Body of pancreas (tissue), 4 donors: ENCODE results near the gene SLC4A1. TPM values are rescaled to one million over a fixed set of nuclear protein-coding genes. Genes with fewer than 3 reads are reported as not detected.

ENCODE experiments used
- ATAC-seq: fragments of 150-250 bp; one replicate; pipeline ENCODE4 v1.9.1; 2016
- DNase-seq, 4 donors: peaks; one replicate each; pipeline ENCODE4 v3.0.0-alpha.2; 2019
- H3K27ac ChIP-seq, 4 donors: fragments of 200-600 bp; sonication (generic); 1 replicate in 3 of 4; 2 replicates in 1 of 4; pipeline versions ENCODE4 v1.5.1 to v1.6.1; 2016 to 2019; ENCODE audit warnings: mild to moderate bottlenecking in 1 of 4, mixed read lengths in 1 of 4, moderate library complexity in 1 of 4
- H3K27me3 ChIP-seq, 2 donors: fragments of 200-600 bp; sonication (generic); one replicate each; pipeline ENCODE4 v1.6.0; 2016; ENCODE audit warnings: mild to moderate bottlenecking in 1 of 2
- H3K36me3 ChIP-seq, 2 donors: fragments of 200-600 bp; sonication (generic); replicated peaks in 1 of 2; 2 replicates each; pipeline ENCODE4 v1.5.1; 2016; ENCODE audit warnings: low read depth in 2 of 2; ENCODE audit not compliant: insufficient read depth in 1 of 2
- H3K4me1 ChIP-seq: fragments of 200-600 bp; sonication (generic); one replicate; pipeline ENCODE4 v1.6.0; 2016
- H3K4me3 ChIP-seq, 2 donors: fragments of 200-600 bp; sonication (generic); 1 replicate in 1 of 2; 2 replicates in 1 of 2; pipeline ENCODE4 v1.5.1; 2016 to 2019
- H3K9me3 ChIP-seq, 3 donors: fragments of 200-600 bp; sonication (generic); 1 replicate in 2 of 3; 2 replicates in 1 of 3; pipeline ENCODE4 v1.5.1; 2016
- POLR2A ChIP-seq, 3 donors: fragments of 450-650 bp; IDR thresholded peaks; one replicate each; pipeline ENCODE4 v1.6.1; 2016; ENCODE audit warnings: antibody characterized with exemption in 3 of 3, mild to moderate bottlenecking in 2 of 3
- WGBS, 2 donors: methylation state at CpG; one replicate each; pipeline ENCODE4 v1.1.5; 2017; 5-methylcytosine and 5-hydroxymethylcytosine counted together
- intact Hi-C: fragments of 100-400 bp; cut with DNase I; formaldehyde crosslinking; loops from one replicate; pipeline ENCODE4 v1.15.1; 2023
- total RNA-seq, 2 donors: library from RNA; depleted of rRNA; stranded (reverse); fragments of >200 nt; gene quantifications; one replicate each; pipeline ENCODE4 v1.1.0, GENCODE V29; 2016
- TF ChIP-seq, protein P1 (sequence below), 7 experiments: fragments of 450-650 bp in 4 of 7; fragments of 200-600 bp in 3 of 7; sonication (generic) in 3 of 7; IDR thresholded peaks; one replicate each; pipeline ENCODE4 v1.5.1; 2016 to 2019; ENCODE audit warnings: antibody characterized with exemption in 7 of 7

The SLC4A1 gene
- total RNA-seq, 2 donors from 2014 or later, result not detected

DNA sequence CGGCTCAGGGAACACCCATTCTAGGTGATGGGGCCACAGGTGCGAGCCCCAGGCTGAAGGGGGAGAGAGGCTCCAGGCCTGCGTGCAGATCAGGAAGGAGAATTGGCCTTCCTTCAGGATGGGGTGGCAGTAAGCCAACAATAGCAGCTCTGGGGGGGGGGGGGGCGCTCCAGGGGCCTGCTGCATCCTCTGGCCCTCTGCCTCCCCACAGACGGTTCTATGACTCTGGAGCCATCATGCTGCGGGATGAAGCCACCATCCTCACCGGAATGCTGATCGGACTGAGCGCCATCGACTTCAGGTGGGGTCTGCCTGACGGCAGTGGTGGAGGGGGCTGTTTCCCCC is 46.6 kb upstream of the SLC4A1 start:
- no peak overlapping the region for H3K27ac ChIP-seq
- WGBS, 2 donors, result 32 to 46% methylated on average over 8 to 9 of the region's 11 CpGs
- H3K36me3 ChIP-seq, result peaks cover 0 to 3% of the 10 kb centered on the region in 2 donors
- H3K4me1 ChIP-seq, result peaks cover 9% of the 10 kb centered on the region
- ATAC-seq, result no peak
- no peak for DNase-seq
- no peak for TF ChIP-seq POLR2A (IDR thresholded peaks at IDR 0.05)
- TF ChIP-seq, protein P1, sequence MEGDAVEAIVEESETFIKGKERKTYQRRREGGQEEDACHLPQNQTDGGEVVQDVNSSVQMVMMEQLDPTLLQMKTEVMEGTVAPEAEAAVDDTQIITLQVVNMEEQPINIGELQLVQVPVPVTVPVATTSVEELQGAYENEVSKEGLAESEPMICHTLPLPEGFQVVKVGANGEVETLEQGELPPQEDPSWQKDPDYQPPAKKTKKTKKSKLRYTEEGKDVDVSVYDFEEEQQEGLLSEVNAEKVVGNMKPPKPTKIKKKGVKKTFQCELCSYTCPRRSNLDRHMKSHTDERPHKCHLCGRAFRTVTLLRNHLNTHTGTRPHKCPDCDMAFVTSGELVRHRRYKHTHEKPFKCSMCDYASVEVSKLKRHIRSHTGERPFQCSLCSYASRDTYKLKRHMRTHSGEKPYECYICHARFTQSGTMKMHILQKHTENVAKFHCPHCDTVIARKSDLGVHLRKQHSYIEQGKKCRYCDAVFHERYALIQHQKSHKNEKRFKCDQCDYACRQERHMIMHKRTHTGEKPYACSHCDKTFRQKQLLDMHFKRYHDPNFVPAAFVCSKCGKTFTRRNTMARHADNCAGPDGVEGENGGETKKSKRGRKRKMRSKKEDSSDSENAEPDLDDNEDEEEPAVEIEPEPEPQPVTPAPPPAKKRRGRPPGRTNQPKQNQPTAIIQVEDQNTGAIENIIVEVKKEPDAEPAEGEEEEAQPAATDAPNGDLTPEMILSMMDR (IDR thresholded peaks at IDR 0.05), result no peak
- H3K9me3 ChIP-seq, result no peaks in the 10 kb centered on the region
- intact Hi-C loops, result no loop called here
- H3K27me3 ChIP-seq, result peaks cover 0 to 9% of the 10 kb centered on the region in 2 donors
- H3K4me3 ChIP-seq, result no peak overlapping the region

DNA sequence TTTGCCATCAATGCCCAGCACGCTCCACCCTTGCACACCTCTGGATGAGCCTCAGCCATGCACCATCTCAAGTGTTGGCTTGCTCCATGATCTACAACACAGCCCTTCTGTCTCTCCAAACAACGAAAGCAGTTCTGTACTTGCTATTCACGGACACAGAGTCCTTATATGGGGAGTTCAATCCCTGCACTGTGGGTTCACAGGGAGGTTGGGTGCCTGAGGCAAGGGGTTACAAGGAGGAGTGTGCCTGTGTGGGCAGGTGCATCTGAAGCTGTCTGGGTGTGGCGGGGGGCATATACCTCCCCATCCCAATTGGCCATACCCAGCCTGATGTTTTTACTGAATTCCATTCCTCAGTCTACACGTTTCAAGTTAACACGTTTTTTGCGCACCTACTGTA is 46.1 kb upstream of the SLC4A1 start:
- intact Hi-C loops, result no loop called here
- 74% methylated on average over 7 of the region's 7 CpGs for whole genome bisulfite sequencing, 2 donors
- no peak overlapping the region for H3K4me3 ChIP-seq
- no peaks in the 10 kb centered on the region for H3K36me3 ChIP-seq
- H3K9me3 ChIP-seq, result no peaks in the 10 kb centered on the region
- peaks cover 11% of the 10 kb centered on the region for H3K4me1 ChIP-seq
- TF ChIP-seq, protein P1 (IDR thresholded peaks at IDR 0.05), result no peak
- no peak for TF ChIP-seq POLR2A (IDR thresholded peaks at IDR 0.05)
- H3K27me3 ChIP-seq, result peaks cover 0 to 9% of the 10 kb centered on the region in 2 donors
- DNase-seq (no peak), ATAC-seq (no peak)
- no peak overlapping the region for H3K27ac ChIP-seq

DNA sequence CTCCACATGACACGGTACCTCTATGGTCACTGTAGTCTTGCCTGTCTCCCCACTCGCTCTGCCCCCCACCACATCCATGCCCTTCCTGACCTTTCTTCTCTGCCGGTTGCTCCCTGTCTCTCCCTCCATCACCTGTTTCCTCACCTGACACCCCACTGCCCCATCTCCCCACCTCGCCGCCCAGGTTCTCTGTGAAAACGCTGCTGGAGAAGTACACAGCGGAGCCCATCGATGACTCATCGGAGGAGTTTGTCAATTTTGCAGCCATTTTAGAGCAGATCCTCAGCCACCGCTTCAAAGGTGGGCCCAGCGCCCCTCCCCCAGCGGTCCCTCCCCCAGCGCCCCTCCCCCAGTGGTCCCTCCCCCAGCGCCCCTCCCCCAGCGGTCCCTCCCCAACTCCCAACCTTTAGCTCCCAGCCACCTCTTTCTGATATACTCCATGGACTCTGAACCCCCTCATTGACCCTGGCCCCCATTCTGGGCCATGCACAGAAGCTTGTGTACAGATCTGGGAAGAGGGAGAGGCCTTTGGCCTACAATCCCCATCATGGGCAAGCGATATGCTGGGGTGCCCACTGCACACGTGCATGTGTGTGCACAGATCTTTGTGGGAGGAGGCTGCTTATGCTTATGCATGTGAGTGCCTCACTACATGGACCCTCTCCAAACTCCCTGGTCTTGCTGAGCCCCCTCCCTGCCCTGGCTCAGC is 44.6 kb upstream of the SLC4A1 start:
- TF ChIP-seq, protein P1 (IDR thresholded peaks at IDR 0.05), result no peak
- TF ChIP-seq POLR2A (IDR thresholded peaks at IDR 0.05), result no peak
- no peak for DNase-seq
- peaks cover 0 to 9% of the 10 kb centered on the region in 2 donors for H3K27me3 ChIP-seq
- no peak overlapping the region for H3K4me3 ChIP-seq
- intact Hi-C loops, result no loop called here
- 72 to 73% methylated on average over 15 of the region's 17 CpGs for WGBS, 2 donors
- no peak overlapping the region for H3K27ac ChIP-seq
- no peaks in the 10 kb centered on the region for H3K36me3 ChIP-seq
- peaks cover 24% of the 10 kb centered on the region for H3K4me1 ChIP-seq
- ATAC-seq, result no peak
- no peaks in the 10 kb centered on the region for H3K9me3 ChIP-seq

DNA sequence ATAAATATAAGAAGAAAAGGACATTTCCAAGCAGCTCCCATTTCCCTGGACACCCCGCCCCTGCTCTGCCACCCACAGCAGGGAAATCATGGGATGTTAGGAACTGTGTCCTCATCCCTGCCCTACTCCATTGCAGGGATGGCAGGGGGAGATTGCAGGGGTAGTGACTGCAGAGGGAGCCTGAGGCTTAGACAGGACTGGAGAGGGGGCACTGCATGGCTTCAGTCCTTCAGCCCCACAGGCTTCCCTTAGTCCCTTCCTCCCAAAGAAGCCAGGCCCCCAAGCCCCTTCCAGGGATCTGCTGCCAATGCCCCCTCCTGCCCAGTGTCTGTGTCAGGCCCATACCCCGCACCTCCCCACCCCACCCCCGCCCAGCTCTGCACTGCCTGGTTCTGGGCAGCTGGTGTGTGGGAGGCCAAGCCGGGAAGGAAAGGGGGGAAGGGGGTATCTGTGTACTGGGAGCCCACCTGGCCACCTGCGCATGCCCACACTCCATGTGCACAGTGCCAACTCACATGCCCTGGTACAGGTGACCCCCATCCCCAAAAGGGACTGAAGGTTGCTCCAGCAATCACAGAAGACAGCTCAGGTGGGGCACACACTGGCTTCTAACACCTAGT is 43.7 kb upstream of the SLC4A1 start:
- Histone ChIP-seq H3K27ac (no peak overlapping the region), H3K27me3 (peaks cover 0 to 9% of the 10 kb centered on the region in 2 donors), H3K36me3 (no peaks in the 10 kb centered on the region), H3K4me3 (no peak overlapping the region), H3K4me1 (peaks cover 28% of the 10 kb centered on the region), H3K9me3 (no peaks in the 10 kb centered on the region)
- DNase-seq (no peak), ATAC-seq (no peak)
- TF ChIP-seq, protein P1 (IDR thresholded peaks at IDR 0.05), result no peak
- no peak for TF ChIP-seq POLR2A (IDR thresholded peaks at IDR 0.05)
- intact Hi-C loops, result no loop called here
- WGBS, 2 donors, result 77 to 84% methylated on average over 3 of the region's 5 CpGs
